ENCODE results near the gene TMEM117.
"Not testable (repeated sequence)": the region's sequence is repeated elsewhere in the genome, so short reads cannot be mapped to it uniquely, and the experiment has no call there.

The TMEM117 gene

GRCh38 chr12:43841253-43841652, 5.4 kb downstream of the TMEM117 start:
- H3K9ac ChIP-seq (ENCODE audit: low read depth, low read length) = no peak overlapping the region
- no peak overlapping the region for H3K27ac ChIP-seq (ENCODE audit: low read depth, low read length)
- no peaks in the 10 kb centered on the region for H3K36me3 ChIP-seq (ENCODE audit: control insufficient read depth, insufficient read depth, low read length)
- peaks cover 10% of the 10 kb centered on the region for H3K27me3 ChIP-seq (ENCODE audit: control insufficient read depth, insufficient read depth, low read length)
- no peak overlapping the region for H3K4me3 ChIP-seq (ENCODE audit: low read depth, low read length)
- H3K4me1 ChIP-seq (ENCODE audit: control insufficient read depth, insufficient read depth, low read length) = no peaks in the 10 kb centered on the region
- no peaks in the 10 kb centered on the region for H3K9me3 ChIP-seq (ENCODE audit: control insufficient read depth, insufficient read depth, low read length)

GRCh38 chr12:43842259-43842658, 6.4 kb downstream of the TMEM117 start:
- H3K27me3 ChIP-seq (ENCODE audit: control insufficient read depth, insufficient read depth, low read length) = no peaks in the 10 kb centered on the region; the same call in 1 of the 2 replicates
- H3K36me3 ChIP-seq (ENCODE audit: control insufficient read depth, insufficient read depth, low read length) = no peaks in the 10 kb centered on the region
- no peak overlapping the region for H3K27ac ChIP-seq (ENCODE audit: low read depth, low read length)
- no peak overlapping the region for H3K9ac ChIP-seq (ENCODE audit: low read depth, low read length)
- no peaks in the 10 kb centered on the region for H3K9me3 ChIP-seq (ENCODE audit: control insufficient read depth, insufficient read depth, low read length)
- H3K4me3 ChIP-seq (ENCODE audit: low read depth, low read length) = no peak overlapping the region
- no peaks in the 10 kb centered on the region for H3K4me1 ChIP-seq (ENCODE audit: control insufficient read depth, insufficient read depth, low read length)

GRCh38 chr12:43847425-43848225, 11.7 kb downstream of the TMEM117 start:
- H3K9me3 ChIP-seq (ENCODE audit: control insufficient read depth, insufficient read depth, low read length); H3K27ac ChIP-seq (ENCODE audit: low read depth, low read length); H3K4me1 ChIP-seq (ENCODE audit: control insufficient read depth, insufficient read depth, low read length); H3K36me3 ChIP-seq (ENCODE audit: control insufficient read depth, insufficient read depth, low read length); H3K27me3 ChIP-seq (ENCODE audit: control insufficient read depth, insufficient read depth, low read length); H3K4me3 ChIP-seq (ENCODE audit: low read depth, low read length); H3K9ac ChIP-seq (ENCODE audit: low read depth, low read length): not testable (repeated sequence)

- no peak overlapping the region for H3K4me3 ChIP-seq (ENCODE audit: low read depth, low read length)
- H3K36me3 ChIP-seq (ENCODE audit: control insufficient read depth, insufficient read depth, low read length) = no peaks in the 10 kb centered on the region
- no peak overlapping the region for H3K27ac ChIP-seq (ENCODE audit: low read depth, low read length)
- H3K27me3 ChIP-seq (ENCODE audit: control insufficient read depth, insufficient read depth, low read length) = no peaks in the 10 kb centered on the region
- H3K4me1 ChIP-seq (ENCODE audit: control insufficient read depth, insufficient read depth, low read length) = no peaks in the 10 kb centered on the region
- no peaks in the 10 kb centered on the region for H3K9me3 ChIP-seq (ENCODE audit: control insufficient read depth, insufficient read depth, low read length)
- H3K9ac ChIP-seq (ENCODE audit: low read depth, low read length) = no peak overlapping the region
Measured at GRCh38 chr12:43848226-43848507, 12.3 kb downstream of the TMEM117 start.

- Histone ChIP-seq H3K9ac (ENCODE audit: low read depth, low read length) (no peak overlapping the region), H3K27ac (ENCODE audit: low read depth, low read length) (no peak overlapping the region), H3K4me3 (ENCODE audit: low read depth, low read length) (no peak overlapping the region), H3K9me3 (ENCODE audit: control insufficient read depth, insufficient read depth, low read length) (no peaks in the 10 kb centered on the region), H3K36me3 (ENCODE audit: control insufficient read depth, insufficient read depth, low read length) (no peaks in the 10 kb centered on the region), H3K4me1 (ENCODE audit: control insufficient read depth, insufficient read depth, low read length) (no peaks in the 10 kb centered on the region), H3K27me3 (ENCODE audit: control insufficient read depth, insufficient read depth, low read length) (no peaks in the 10 kb centered on the region)
Measured at GRCh38 chr12:43848786-43849185, 12.9 kb downstream of the TMEM117 start.

GRCh38 chr12:43852744-43853143, 16.9 kb downstream of the TMEM117 start:
- H3K9me3 ChIP-seq (ENCODE audit: control insufficient read depth, insufficient read depth, low read length) = no peaks in the 10 kb centered on the region
- no peak overlapping the region for H3K27ac ChIP-seq (ENCODE audit: low read depth, low read length)
- no peaks in the 10 kb centered on the region for H3K27me3 ChIP-seq (ENCODE audit: control insufficient read depth, insufficient read depth, low read length)
- H3K36me3 ChIP-seq (ENCODE audit: control insufficient read depth, insufficient read depth, low read length) = no peaks in the 10 kb centered on the region
- no peaks in the 10 kb centered on the region for H3K4me1 ChIP-seq (ENCODE audit: control insufficient read depth, insufficient read depth, low read length)
- no peak overlapping the region for H3K9ac ChIP-seq (ENCODE audit: low read depth, low read length)
- no peak overlapping the region for H3K4me3 ChIP-seq (ENCODE audit: low read depth, low read length)

- Histone ChIP-seq H3K36me3 (ENCODE audit: control insufficient read depth, insufficient read depth, low read length) (no peaks in the 10 kb centered on the region), H3K27me3 (ENCODE audit: control insufficient read depth, insufficient read depth, low read length) (no peaks in the 10 kb centered on the region), H3K4me1 (ENCODE audit: control insufficient read depth, insufficient read depth, low read length) (peaks cover 8% of the 10 kb centered on the region), H3K4me3 (ENCODE audit: low read depth, low read length) (no peak overlapping the region), H3K27ac (ENCODE audit: low read depth, low read length) (no peak overlapping the region), H3K9me3 (ENCODE audit: control insufficient read depth, insufficient read depth, low read length) (no peaks in the 10 kb centered on the region), H3K9ac (ENCODE audit: low read depth, low read length) (no peak overlapping the region)
Measured at GRCh38 chr12:43856972-43857371, 21.1 kb downstream of the TMEM117 start.

- Histone ChIP-seq H3K27ac (ENCODE audit: low read depth, low read length) (no peak overlapping the region), H3K9ac (ENCODE audit: low read depth, low read length) (no peak overlapping the region), H3K4me1 (ENCODE audit: control insufficient read depth, insufficient read depth, low read length) (peaks cover 8% of the 10 kb centered on the region), H3K4me3 (ENCODE audit: low read depth, low read length) (no peak overlapping the region), H3K27me3 (ENCODE audit: control insufficient read depth, insufficient read depth, low read length) (no peaks in the 10 kb centered on the region), H3K9me3 (ENCODE audit: control insufficient read depth, insufficient read depth, low read length) (no peaks in the 10 kb centered on the region), H3K36me3 (ENCODE audit: control insufficient read depth, insufficient read depth, low read length) (no peaks in the 10 kb centered on the region)
Measured at GRCh38 chr12:43858096-43858495, 22.2 kb downstream of the TMEM117 start.

GRCh38 chr12:43858991-43859390, 23.1 kb downstream of the TMEM117 start:
- no peak overlapping the region for H3K4me3 ChIP-seq (ENCODE audit: low read depth, low read length)
- peaks cover 8% of the 10 kb centered on the region for H3K4me1 ChIP-seq (ENCODE audit: control insufficient read depth, insufficient read depth, low read length)
- no peaks in the 10 kb centered on the region for H3K27me3 ChIP-seq (ENCODE audit: control insufficient read depth, insufficient read depth, low read length)
- H3K36me3 ChIP-seq (ENCODE audit: control insufficient read depth, insufficient read depth, low read length) = no peaks in the 10 kb centered on the region
- no peak overlapping the region for H3K9ac ChIP-seq (ENCODE audit: low read depth, low read length)
- no peak overlapping the region for H3K27ac ChIP-seq (ENCODE audit: low read depth, low read length)
- H3K9me3 ChIP-seq (ENCODE audit: control insufficient read depth, insufficient read depth, low read length) = no peaks in the 10 kb centered on the region

- Histone ChIP-seq H3K9ac (ENCODE audit: low read depth, low read length) (no peak overlapping the region), H3K36me3 (ENCODE audit: control insufficient read depth, insufficient read depth, low read length) (no peaks in the 10 kb centered on the region), H3K9me3 (ENCODE audit: control insufficient read depth, insufficient read depth, low read length) (no peaks in the 10 kb centered on the region), H3K27ac (ENCODE audit: low read depth, low read length) (no peak overlapping the region), H3K4me1 (ENCODE audit: control insufficient read depth, insufficient read depth, low read length) (peaks cover 8% of the 10 kb centered on the region), H3K4me3 (ENCODE audit: low read depth, low read length) (no peak overlapping the region), H3K27me3 (ENCODE audit: control insufficient read depth, insufficient read depth, low read length) (no peaks in the 10 kb centered on the region)
Measured at GRCh38 chr12:43861015-43861839, 25.3 kb downstream of the TMEM117 start.

GRCh38 chr12:43861840-43862150, 25.9 kb downstream of the TMEM117 start:
- no peaks in the 10 kb centered on the region for H3K27me3 ChIP-seq (ENCODE audit: control insufficient read depth, insufficient read depth, low read length)
- H3K9ac ChIP-seq (ENCODE audit: low read depth, low read length) = no peak overlapping the region

More at GRCh38 chr12:43861840-43862150, 25.9 kb downstream of the TMEM117 start:
- H3K4me1 ChIP-seq (ENCODE audit: control insufficient read depth, insufficient read depth, low read length) = peaks cover 8% of the 10 kb centered on the region
- H3K27ac ChIP-seq (ENCODE audit: low read depth, low read length) = no peak overlapping the region
- H3K4me3 ChIP-seq (ENCODE audit: low read depth, low read length) = no peak overlapping the region
- H3K9me3 ChIP-seq (ENCODE audit: control insufficient read depth, insufficient read depth, low read length) = no peaks in the 10 kb centered on the region
- H3K36me3 ChIP-seq (ENCODE audit: control insufficient read depth, insufficient read depth, low read length) = no peaks in the 10 kb centered on the region

All from HUES48 (cell line).